ENCODE data around the gene HPS4.

HPS4 gene

GRCh38 chr22:26474682-26475081 lies 8.9 kb downstream of the HPS4 start:
- H3K36me3 ChIP-seq (ENCODE audit: control insufficient read depth, insufficient read depth, low read length) = peaks cover 53% of the 10 kb centered on the region
- peaks cover 6% of the 10 kb centered on the region for H3K4me1 ChIP-seq (ENCODE audit: control insufficient read depth, insufficient read depth, low read length, poor library complexity, severe bottlenecking)
- H3K4me3 ChIP-seq (ENCODE audit: insufficient read depth, low read depth, low read length, poor library complexity, severe bottlenecking) = no peak overlapping the region
- no peak for DNase-seq
- H3K9me3 ChIP-seq (ENCODE audit: control insufficient read depth, low read length) = no peaks in the 10 kb centered on the region
- H3K27ac ChIP-seq (ENCODE audit: insufficient read depth, low read length, poor library complexity, severe bottlenecking) = no peak overlapping the region
- no peaks in the 10 kb centered on the region for H3K27me3 ChIP-seq (replicated peaks; ENCODE audit: control insufficient read depth, insufficient read depth, low read length, poor library complexity, severe bottlenecking)

GRCh38 chr22:26471522-26471921 lies 12.1 kb downstream of the HPS4 start:
- H3K9me3 ChIP-seq (ENCODE audit: control insufficient read depth, low read length) = no peaks in the 10 kb centered on the region
- H3K27ac ChIP-seq (ENCODE audit: insufficient read depth, low read length, poor library complexity, severe bottlenecking) = no peak overlapping the region
- no peaks in the 10 kb centered on the region for H3K4me1 ChIP-seq (ENCODE audit: control insufficient read depth, insufficient read depth, low read length, poor library complexity, severe bottlenecking)
- no peaks in the 10 kb centered on the region for H3K27me3 ChIP-seq (replicated peaks; ENCODE audit: control insufficient read depth, insufficient read depth, low read length, poor library complexity, severe bottlenecking)
- H3K4me3 ChIP-seq (ENCODE audit: insufficient read depth, low read depth, low read length, poor library complexity, severe bottlenecking) = no peak overlapping the region
- no peak for DNase-seq
- H3K36me3 ChIP-seq (ENCODE audit: control insufficient read depth, insufficient read depth, low read length) = peaks cover 61% of the 10 kb centered on the region

- no peak overlapping the region for H3K27ac ChIP-seq (ENCODE audit: insufficient read depth, low read length, poor library complexity, severe bottlenecking)
- no peaks in the 10 kb centered on the region for H3K27me3 ChIP-seq (replicated peaks; ENCODE audit: control insufficient read depth, insufficient read depth, low read length, poor library complexity, severe bottlenecking)
- peaks cover 60% of the 10 kb centered on the region for H3K36me3 ChIP-seq (ENCODE audit: control insufficient read depth, insufficient read depth, low read length)
- DNase-seq = no peak
- H3K4me3 ChIP-seq (ENCODE audit: insufficient read depth, low read depth, low read length, poor library complexity, severe bottlenecking) = no peak overlapping the region
- no peaks in the 10 kb centered on the region for H3K4me1 ChIP-seq (ENCODE audit: control insufficient read depth, insufficient read depth, low read length, poor library complexity, severe bottlenecking)
- no peaks in the 10 kb centered on the region for H3K9me3 ChIP-seq (ENCODE audit: control insufficient read depth, low read length)
These were observed 12.8 kb downstream of the HPS4 start for GRCh38 chr22:26470807-26471206.

GRCh38 chr22:26466196-26466595 lies 17.4 kb downstream of the HPS4 start:
- Histone ChIP-seq H3K27ac (ENCODE audit: insufficient read depth, low read length, poor library complexity, severe bottlenecking) (no peak overlapping the region), H3K36me3 (ENCODE audit: control insufficient read depth, insufficient read depth, low read length) (peaks cover 74% of the 10 kb centered on the region), H3K9me3 (ENCODE audit: control insufficient read depth, low read length) (no peaks in the 10 kb centered on the region), H3K27me3 (replicated peaks; ENCODE audit: control insufficient read depth, insufficient read depth, low read length, poor library complexity, severe bottlenecking) (no peaks in the 10 kb centered on the region), H3K4me1 (ENCODE audit: control insufficient read depth, insufficient read depth, low read length, poor library complexity, severe bottlenecking) (no peaks in the 10 kb centered on the region), H3K4me3 (ENCODE audit: insufficient read depth, low read depth, low read length, poor library complexity, severe bottlenecking) (no peak overlapping the region)
- DNase-seq = no peak

- Histone ChIP-seq H3K36me3 (ENCODE audit: control insufficient read depth, insufficient read depth, low read length) (peaks cover 61% of the 10 kb centered on the region), H3K9me3 (ENCODE audit: control insufficient read depth, low read length) (no peaks in the 10 kb centered on the region), H3K27ac (ENCODE audit: insufficient read depth, low read length, poor library complexity, severe bottlenecking) (no peak overlapping the region), H3K27me3 (replicated peaks; ENCODE audit: control insufficient read depth, insufficient read depth, low read length, poor library complexity, severe bottlenecking) (no peaks in the 10 kb centered on the region), H3K4me3 (ENCODE audit: insufficient read depth, low read depth, low read length, poor library complexity, severe bottlenecking) (no peak overlapping the region), H3K4me1 (ENCODE audit: control insufficient read depth, insufficient read depth, low read length, poor library complexity, severe bottlenecking) (no peaks in the 10 kb centered on the region)
- no peak for DNase-seq
These were observed 19.3 kb downstream of the HPS4 start for GRCh38 chr22:26464312-26464711.

- DNase-seq = no peak
- Histone ChIP-seq H3K27me3 (replicated peaks; ENCODE audit: control insufficient read depth, insufficient read depth, low read length, poor library complexity, severe bottlenecking) (no peaks in the 10 kb centered on the region), H3K4me1 (ENCODE audit: control insufficient read depth, insufficient read depth, low read length, poor library complexity, severe bottlenecking) (no peaks in the 10 kb centered on the region), H3K4me3 (ENCODE audit: insufficient read depth, low read depth, low read length, poor library complexity, severe bottlenecking) (no peak overlapping the region), H3K27ac (ENCODE audit: insufficient read depth, low read length, poor library complexity, severe bottlenecking) (no peak overlapping the region), H3K36me3 (ENCODE audit: control insufficient read depth, insufficient read depth, low read length) (peaks cover 55% of the 10 kb centered on the region), H3K9me3 (ENCODE audit: control insufficient read depth, low read length) (no peaks in the 10 kb centered on the region)
These were observed 19.9 kb downstream of the HPS4 start for GRCh38 chr22:26463688-26464087.

- Histone ChIP-seq H3K4me3 (ENCODE audit: insufficient read depth, low read depth, low read length, poor library complexity, severe bottlenecking) (no peak overlapping the region), H3K27ac (ENCODE audit: insufficient read depth, low read length, poor library complexity, severe bottlenecking) (no peak overlapping the region), H3K27me3 (replicated peaks; ENCODE audit: control insufficient read depth, insufficient read depth, low read length, poor library complexity, severe bottlenecking) (no peaks in the 10 kb centered on the region), H3K36me3 (ENCODE audit: control insufficient read depth, insufficient read depth, low read length) (peaks cover 51% of the 10 kb centered on the region), H3K4me1 (ENCODE audit: control insufficient read depth, insufficient read depth, low read length, poor library complexity, severe bottlenecking) (no peaks in the 10 kb centered on the region), H3K9me3 (ENCODE audit: control insufficient read depth, low read length) (no peaks in the 10 kb centered on the region)
- no peak for DNase-seq
These were observed 20.4 kb downstream of the HPS4 start for GRCh38 chr22:26463101-26463661.

- Histone ChIP-seq H3K36me3 (ENCODE audit: control insufficient read depth, insufficient read depth, low read length) (peaks cover 54% of the 10 kb centered on the region), H3K27ac (ENCODE audit: insufficient read depth, low read length, poor library complexity, severe bottlenecking) (no peak overlapping the region), H3K4me3 (ENCODE audit: insufficient read depth, low read depth, low read length, poor library complexity, severe bottlenecking) (no peak overlapping the region), H3K4me1 (ENCODE audit: control insufficient read depth, insufficient read depth, low read length, poor library complexity, severe bottlenecking) (no peaks in the 10 kb centered on the region), H3K27me3 (replicated peaks; ENCODE audit: control insufficient read depth, insufficient read depth, low read length, poor library complexity, severe bottlenecking) (no peaks in the 10 kb centered on the region), H3K9me3 (ENCODE audit: control insufficient read depth, low read length) (no peaks in the 10 kb centered on the region)
- no peak for DNase-seq
These were observed 20.9 kb downstream of the HPS4 start for GRCh38 chr22:26462641-26463040.

- H3K4me3 ChIP-seq (ENCODE audit: insufficient read depth, low read depth, low read length, poor library complexity, severe bottlenecking) = no peak overlapping the region
- H3K36me3 ChIP-seq (ENCODE audit: control insufficient read depth, insufficient read depth, low read length) = peaks cover 57% of the 10 kb centered on the region
- no peaks in the 10 kb centered on the region for H3K4me1 ChIP-seq (ENCODE audit: control insufficient read depth, insufficient read depth, low read length, poor library complexity, severe bottlenecking)
- no peak overlapping the region for H3K27ac ChIP-seq (ENCODE audit: insufficient read depth, low read length, poor library complexity, severe bottlenecking)
- no peaks in the 10 kb centered on the region for H3K9me3 ChIP-seq (ENCODE audit: control insufficient read depth, low read length)
- H3K27me3 ChIP-seq (replicated peaks; ENCODE audit: control insufficient read depth, insufficient read depth, low read length, poor library complexity, severe bottlenecking) = no peaks in the 10 kb centered on the region
- no peak for DNase-seq
These were observed 21.5 kb downstream of the HPS4 start for GRCh38 chr22:26462051-26462450.

- H3K4me1 ChIP-seq (ENCODE audit: control insufficient read depth, insufficient read depth, low read length, poor library complexity, severe bottlenecking) = no peaks in the 10 kb centered on the region
These were observed 22.3 kb downstream of the HPS4 start for GRCh38 chr22:26461188-26461810.

More at GRCh38 chr22:26461188-26461810, 22.3 kb downstream of the HPS4 start:
- Histone ChIP-seq H3K4me3 (ENCODE audit: insufficient read depth, low read depth, low read length, poor library complexity, severe bottlenecking) (no peak overlapping the region), H3K27me3 (replicated peaks; ENCODE audit: control insufficient read depth, insufficient read depth, low read length, poor library complexity, severe bottlenecking) (no peaks in the 10 kb centered on the region), H3K9me3 (ENCODE audit: control insufficient read depth, low read length) (no peaks in the 10 kb centered on the region), H3K27ac (ENCODE audit: insufficient read depth, low read length, poor library complexity, severe bottlenecking) (no peak overlapping the region), H3K36me3 (ENCODE audit: control insufficient read depth, insufficient read depth, low read length) (peaks cover 59% of the 10 kb centered on the region)
- peak in 1 of 3 donors; percentile 29 for DNase-seq

Measured in effector memory CD4-positive, alpha-beta T cell (primary cell).